K562 (cell line): ENCODE data around the gene FRG2B. TPM values are rescaled to one million over a fixed set of nuclear protein-coding genes. Genes with fewer than 3 reads are reported as not detected.

Experiments
- ATAC-seq: fragments of 200-7000 bp; cut with Tn5 transposase; 3 replicates; pipeline ENCODE4 v1.9.1; 2020; ENCODE audit warnings: moderate library complexity
- BruUV-seq: library from RNA; stranded (reverse); fragments of 400-500 nt; replicated peaks from 2 replicates; lab custom pipeline; 2021; lab: Mats Ljungman, UMichigan
- CTCF ChIA-PET: fragments of 300-600 bp; formaldehyde crosslinking; extraction: SDS; loops from one replicate; lab custom pipeline; 2021; ENCODE audit warnings: low intra/inter-chr PET ratio; lab: Yijun Ruan, JAX
- POLR2A ChIA-PET: fragments of 300-600, 350-650 bp; sonication (Branson Sonifier 250); formaldehyde crosslinking; extraction: SDS; loops from one replicate; lab custom pipeline; 2021; ENCODE audit warnings: antibody characterized with exemption, inconsistent platforms; lab: Yijun Ruan, JAX
- DNase-seq, 4 experiments: peaks; one replicate each; pipeline versions ENCODE4 v3.0.0 to v3.0.0-alpha.2; 2011 to 2018; ENCODE audit warnings: low spot score in 3 of 4, mixed read lengths in 3 of 4; ENCODE audit errors: extremely low read depth in 1 of 4
- FAIRE-seq: peaks from 2 replicates; lab custom pipeline; 2011; peaks lifted over from hg19 to GRCh38; lab: Jason Lieb, UNC
- H2AFZ ChIP-seq: 2 replicates; pipeline ENCODE4 v1.6.0; 2011; ENCODE audit warnings: low read depth, low read length, control low read depth, inconsistent platforms
- H3K27ac ChIP-seq: fragments of 200-600 bp; 3 replicates; pipeline ENCODE4 v1.8.0; 2011; ENCODE audit warnings: low read depth, mild to moderate bottlenecking, control low read depth, inconsistent platforms, low read length, moderate library complexity, mixed read lengths; ENCODE audit errors: extremely low read depth
- H3K27me3 ChIP-seq, 2 experiments: fragments of 300-600 bp in 1 of 2; 2 replicates in 1 of 2; 3 replicates in 1 of 2; pipeline versions ENCODE4 v1.6.0 to v1.8.0; 2011; ENCODE audit warnings: inconsistent platforms in 2 of 2, low read length in 2 of 2, mild to moderate bottlenecking in 1 of 2, mixed read lengths in 1 of 2, moderate library complexity in 1 of 2; ENCODE audit not compliant: control insufficient read depth in 2 of 2, insufficient read depth in 2 of 2
- H3K36me3 ChIP-seq: fragments of 300-600 bp; 3 replicates; pipeline ENCODE4 v1.8.0; 2011; ENCODE audit warnings: mild to moderate bottlenecking, low read length, inconsistent platforms; ENCODE audit not compliant: control insufficient read depth, insufficient read depth
- H3K4me1 ChIP-seq, 2 experiments: fragments of 200-600 bp in 1 of 2; replicated peaks in 1 of 2; 2 replicates in 1 of 2; 3 replicates in 1 of 2; pipeline versions ENCODE4 v1.5.1 to v1.8.0; 2011; ENCODE audit warnings: inconsistent platforms in 2 of 2, low read length in 2 of 2, mild to moderate bottlenecking in 1 of 2, mixed read lengths in 1 of 2, moderate library complexity in 1 of 2; ENCODE audit not compliant: control insufficient read depth in 2 of 2, insufficient read depth in 2 of 2
- H3K4me2 ChIP-seq: 2 replicates; pipeline ENCODE4 v1.6.1; 2011; ENCODE audit warnings: low read length, control low read depth, inconsistent platforms, mixed read lengths; ENCODE audit not compliant: insufficient read depth
- H3K4me3 ChIP-seq: fragments of 200-600 bp; sonication (generic), shearing (Covaris generic); 2 replicates; pipeline ENCODE4 v1.5.1; 2016; ENCODE audit warnings: control low read depth, inconsistent platforms
- H3K79me2 ChIP-seq: fragments of 200-600 bp; 3 replicates; pipeline ENCODE4 v1.8.0; 2011; ENCODE audit warnings: low read length, inconsistent platforms; ENCODE audit not compliant: control insufficient read depth, insufficient read depth
- H3K9ac ChIP-seq, 2 experiments: 2 replicates each; pipeline versions ENCODE4 v1.6.0 to v1.6.1; 2011; ENCODE audit warnings: low read depth in 2 of 2, low read length in 2 of 2, control low read depth in 1 of 2, inconsistent platforms in 1 of 2, mild to moderate bottlenecking in 1 of 2, mixed read lengths in 1 of 2; ENCODE audit not compliant: insufficient read depth in 1 of 2
- H3K9me1 ChIP-seq: one replicate; pipeline ENCODE4 v1.6.0; 2011; ENCODE audit warnings: inconsistent platforms, mild to moderate bottlenecking, low read length, moderate library complexity; ENCODE audit not compliant: control insufficient read depth, insufficient read depth
- H3K9me3 ChIP-seq: replicated peaks from 2 replicates; pipeline ENCODE4 v1.5.1; 2011; ENCODE audit warnings: low read depth, low read length, inconsistent platforms; ENCODE audit not compliant: control insufficient read depth, insufficient read depth
- H4K20me1 ChIP-seq: replicated peaks from 2 replicates; pipeline ENCODE4 v1.6.1; 2011; ENCODE audit warnings: low read length, inconsistent platforms, mixed read lengths; ENCODE audit not compliant: control insufficient read depth, insufficient read depth
- ATF2 ChIP-seq: sonication (generic); formaldehyde crosslinking; IDR thresholded peaks from 2 replicates; pipeline ENCODE4 v1.8.1; 2022; ENCODE audit warnings: missing genetic modification reagents
- CBFA2T3 ChIP-seq: fragments of 450-650 bp; IDR thresholded peaks from 2 replicates; pipeline ENCODE4 v1.6.1; 2017
- CEBPB ChIP-seq: fragments of 450-650 bp; IDR thresholded peaks from 2 replicates; pipeline ENCODE4 v1.6.1; 2016; ENCODE audit warnings: missing genetic modification characterization, missing compliant biosample characterization
- HDAC2 ChIP-seq: fragments of 450-650 bp; IDR thresholded peaks from 2 replicates; pipeline ENCODE4 v1.6.1; 2016; ENCODE audit warnings: mild to moderate bottlenecking
- ILK ChIP-seq: fragments of 450-650 bp; IDR thresholded peaks from 2 replicates; pipeline ENCODE4 v1.6.1; 2016; ENCODE audit warnings: missing genetic modification characterization, low read depth, mild to moderate bottlenecking, missing compliant biosample characterization, moderate library complexity, borderline replicate concordance
- MTA1 ChIP-seq: fragments of 450-650 bp; IDR thresholded peaks from 2 replicates; pipeline ENCODE4 v1.6.1; 2017; ENCODE audit warnings: borderline replicate concordance
- MXI1 ChIP-seq: IDR thresholded peaks from 2 replicates; pipeline ENCODE4 v1.6.1; 2011; ENCODE audit warnings: low read depth, mild to moderate bottlenecking, improper control_type of control experiment, low read length
- NFYB ChIP-seq: IDR thresholded peaks from 2 replicates; pipeline ENCODE4 v1.6.1; 2011; ENCODE audit warnings: mild to moderate bottlenecking, moderate library complexity; ENCODE audit not compliant: insufficient read length; ENCODE audit errors: extremely low read depth
- SMAD2 ChIP-seq: fragments of 150-350 bp; IDR thresholded peaks from 2 replicates; pipeline ENCODE4 v1.6.1; 2014; ENCODE audit warnings: low read depth, mild to moderate bottlenecking, low read length
- ZBED1 ChIP-seq: IDR thresholded peaks from 2 replicates; pipeline ENCODE4 v1.6.1; 2014
- ZNF324 ChIP-seq: fragments of 250-450 bp; sonication (Bioruptor Pico); IDR thresholded peaks from 2 replicates; pipeline ENCODE4 v1.4.0; 2020; ENCODE audit warnings: mild to moderate bottlenecking
- WGBS: fragments of 100-300 bp; shearing (Covaris generic); methylation state at CpG from one replicate; pipeline ENCODE4 v1.1.6; 2016; ENCODE audit warnings: low coverage, mixed read lengths; ENCODE audit not compliant: insufficient coverage; ENCODE audit errors: missing lambda C conversion rate; 5-methylcytosine and 5-hydroxymethylcytosine counted together
- in situ Hi-C: fragments of 300-500 bp; cut with MboI; formaldehyde crosslinking; loops from 4 replicates; pipeline ENCODE4 v1.15.0; 2018; ENCODE audit warnings: inconsistent platforms, mixed read lengths
- intact Hi-C: fragments of 100-400 bp; cut with micrococcal nuclease; formaldehyde crosslinking; loops from 2 replicates; pipeline ENCODE4 v1.14.2; 2022
- polyA plus RNA-seq, 8 experiments: library from polyadenylated mRNA; depleted of rRNA in 4 of 8; stranded (reverse) in 5 of 8; unstranded in 3 of 8; fragments of >200 nt; fragmentation: Nextera tagmentation in 2 of 8; fragmentation: Illumina TruSeq in 1 of 8; extraction: Ambion mirVana in 2 of 8; extraction: Trizol in 1 of 8; gene quantifications; 2 replicates each; pipeline versions ENCODE4 v1.2.1 to v1.2.3, GENCODE V29; 2011 to 2014; ENCODE audit warnings: inconsistent platforms in 1 of 8, missing spikeins in 1 of 8
- total RNA-seq, 7 experiments: library from RNA; depleted of rRNA in 6 of 7; stranded (reverse); fragments of >200 nt in 6 of 7; fragmentation: Illumina TruSeq in 2 of 7; extraction: Trizol in 2 of 7; gene quantifications; 2 replicates each; pipeline versions ENCODE4 v1.2.1 to v1.2.3, GENCODE V29; 2011 to 2021; ENCODE audit warnings: low replicate concordance in 1 of 7
- TF ChIP-seq, protein P1 (sequence below): sonication (generic); formaldehyde crosslinking; IDR thresholded peaks from 2 replicates; pipeline ENCODE4 v1.8.0; 2022; ENCODE audit warnings: mild to moderate bottlenecking, low read depth, missing genetic modification reagents
- TF ChIP-seq, protein P2 (sequence below): fragments of 450-650 bp; IDR thresholded peaks from 2 replicates; pipeline ENCODE4 v1.6.1; 2017; ENCODE audit warnings: antibody characterized with exemption, mild to moderate bottlenecking
- TF ChIP-seq, protein P3 (sequence below): fragments of 250-450 bp; sonication (Bioruptor Pico); IDR thresholded peaks from 2 replicates; pipeline ENCODE4 v1.5.0; 2021
- TF ChIP-seq, protein P4 (sequence below): fragments of 450-650 bp; IDR thresholded peaks from one replicate; pipeline ENCODE4 v1.6.1; 2018; ENCODE audit warnings: mild to moderate bottlenecking, moderate library complexity; ENCODE audit not compliant: partially characterized antibody

FRG2B gene
- total and polyA plus RNA-seq, 9 of the 15 experiments (the other 6 are each of a cell fraction or from before 2014, with no cell fraction given) = not detected

DNA sequence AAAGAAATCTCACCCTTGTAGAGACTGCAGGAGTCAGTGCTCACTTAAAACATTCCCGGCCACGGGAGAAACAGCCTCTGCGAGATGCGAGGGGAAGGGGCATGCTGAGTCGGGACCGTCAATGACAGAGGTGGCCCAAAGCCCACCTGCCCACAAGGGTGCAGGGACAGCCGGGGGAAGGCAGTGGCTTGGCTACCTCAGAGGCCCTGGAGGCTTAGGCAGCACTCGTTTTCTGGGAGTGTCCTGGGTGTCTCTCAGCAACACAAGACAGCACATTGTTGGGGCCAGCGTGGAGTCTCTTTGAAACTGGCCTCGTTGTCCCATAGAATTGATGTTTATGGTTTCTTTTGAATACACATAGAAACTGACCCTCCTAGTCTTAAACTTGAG is 35.6 kb downstream of the FRG2B start:
- no peak for ATAC-seq
- TF ChIP-seq, protein P1, sequence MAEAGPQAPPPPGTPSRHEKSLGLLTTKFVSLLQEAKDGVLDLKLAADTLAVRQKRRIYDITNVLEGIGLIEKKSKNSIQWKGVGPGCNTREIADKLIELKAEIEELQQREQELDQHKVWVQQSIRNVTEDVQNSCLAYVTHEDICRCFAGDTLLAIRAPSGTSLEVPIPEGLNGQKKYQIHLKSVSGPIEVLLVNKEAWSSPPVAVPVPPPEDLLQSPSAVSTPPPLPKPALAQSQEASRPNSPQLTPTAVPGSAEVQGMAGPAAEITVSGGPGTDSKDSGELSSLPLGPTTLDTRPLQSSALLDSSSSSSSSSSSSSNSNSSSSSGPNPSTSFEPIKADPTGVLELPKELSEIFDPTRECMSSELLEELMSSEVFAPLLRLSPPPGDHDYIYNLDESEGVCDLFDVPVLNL = no peak
- TF ChIP-seq ILK (tag) = no peak
- no peak for TF ChIP-seq NFYB
- TF ChIP-seq, protein P2, sequence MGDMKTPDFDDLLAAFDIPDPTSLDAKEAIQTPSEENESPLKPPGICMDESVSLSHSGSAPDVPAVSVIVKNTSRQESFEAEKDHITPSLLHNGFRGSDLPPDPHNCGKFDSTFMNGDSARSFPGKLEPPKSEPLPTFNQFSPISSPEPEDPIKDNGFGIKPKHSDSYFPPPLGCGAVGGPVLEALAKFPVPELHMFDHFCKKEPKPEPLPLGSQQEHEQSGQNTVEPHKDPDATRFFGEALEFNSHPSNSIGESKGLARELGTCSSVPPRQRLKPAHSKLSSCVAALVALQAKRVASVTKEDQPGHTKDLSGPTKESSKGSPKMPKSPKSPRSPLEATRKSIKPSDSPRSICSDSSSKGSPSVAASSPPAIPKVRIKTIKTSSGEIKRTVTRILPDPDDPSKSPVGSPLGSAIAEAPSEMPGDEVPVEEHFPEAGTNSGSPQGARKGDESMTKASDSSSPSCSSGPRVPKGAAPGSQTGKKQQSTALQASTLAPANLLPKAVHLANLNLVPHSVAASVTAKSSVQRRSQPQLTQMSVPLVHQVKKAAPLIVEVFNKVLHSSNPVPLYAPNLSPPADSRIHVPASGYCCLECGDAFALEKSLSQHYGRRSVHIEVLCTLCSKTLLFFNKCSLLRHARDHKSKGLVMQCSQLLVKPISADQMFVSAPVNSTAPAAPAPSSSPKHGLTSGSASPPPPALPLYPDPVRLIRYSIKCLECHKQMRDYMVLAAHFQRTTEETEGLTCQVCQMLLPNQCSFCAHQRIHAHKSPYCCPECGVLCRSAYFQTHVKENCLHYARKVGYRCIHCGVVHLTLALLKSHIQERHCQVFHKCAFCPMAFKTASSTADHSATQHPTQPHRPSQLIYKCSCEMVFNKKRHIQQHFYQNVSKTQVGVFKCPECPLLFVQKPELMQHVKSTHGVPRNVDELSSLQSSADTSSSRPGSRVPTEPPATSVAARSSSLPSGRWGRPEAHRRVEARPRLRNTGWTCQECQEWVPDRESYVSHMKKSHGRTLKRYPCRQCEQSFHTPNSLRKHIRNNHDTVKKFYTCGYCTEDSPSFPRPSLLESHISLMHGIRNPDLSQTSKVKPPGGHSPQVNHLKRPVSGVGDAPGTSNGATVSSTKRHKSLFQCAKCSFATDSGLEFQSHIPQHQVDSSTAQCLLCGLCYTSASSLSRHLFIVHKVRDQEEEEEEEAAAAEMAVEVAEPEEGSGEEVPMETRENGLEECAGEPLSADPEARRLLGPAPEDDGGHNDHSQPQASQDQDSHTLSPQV = no peak
- no peak for TF ChIP-seq ZNF324 (CRISPR knock-in tag)
- TF ChIP-seq CEBPB = no peak
- TF ChIP-seq CBFA2T3 = no peak
- no peak for TF ChIP-seq MTA1
- TF ChIP-seq MXI1 = no peak
- no peak for TF ChIP-seq ATF2 (CRISPR knock-in tag)
- TF ChIP-seq, protein P3, sequence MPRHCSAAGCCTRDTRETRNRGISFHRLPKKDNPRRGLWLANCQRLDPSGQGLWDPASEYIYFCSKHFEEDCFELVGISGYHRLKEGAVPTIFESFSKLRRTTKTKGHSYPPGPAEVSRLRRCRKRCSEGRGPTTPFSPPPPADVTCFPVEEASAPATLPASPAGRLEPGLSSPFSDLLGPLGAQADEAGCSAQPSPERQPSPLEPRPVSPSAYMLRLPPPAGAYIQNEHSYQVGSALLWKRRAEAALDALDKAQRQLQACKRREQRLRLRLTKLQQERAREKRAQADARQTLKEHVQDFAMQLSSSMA (CRISPR knock-in tag) = no peak
- no peak for TF ChIP-seq HDAC2
- no peak for TF ChIP-seq SMAD2
- TF ChIP-seq, protein P4, sequence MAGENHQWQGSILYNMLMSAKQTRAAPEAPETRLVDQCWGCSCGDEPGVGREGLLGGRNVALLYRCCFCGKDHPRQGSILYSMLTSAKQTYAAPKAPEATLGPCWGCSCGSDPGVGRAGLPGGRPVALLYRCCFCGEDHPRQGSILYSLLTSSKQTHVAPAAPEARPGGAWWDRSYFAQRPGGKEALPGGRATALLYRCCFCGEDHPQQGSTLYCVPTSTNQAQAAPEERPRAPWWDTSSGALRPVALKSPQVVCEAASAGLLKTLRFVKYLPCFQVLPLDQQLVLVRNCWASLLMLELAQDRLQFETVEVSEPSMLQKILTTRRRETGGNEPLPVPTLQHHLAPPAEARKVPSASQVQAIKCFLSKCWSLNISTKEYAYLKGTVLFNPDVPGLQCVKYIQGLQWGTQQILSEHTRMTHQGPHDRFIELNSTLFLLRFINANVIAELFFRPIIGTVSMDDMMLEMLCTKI = no peak
- TF ChIP-seq ZBED1 = no peak

More for the DNA sequence above, 35.6 kb downstream of the FRG2B start:
- POLR2A ChIA-PET = no interaction called here
- no peak overlapping the region for H3K27ac ChIP-seq
- no peak overlapping the region for H3K4me2 ChIP-seq
- H2AFZ ChIP-seq = no peak overlapping the region
- H3K9ac ChIP-seq = no peak overlapping the region
- H3K9me1 ChIP-seq = no peaks in the 10 kb centered on the region
- H3K79me2 ChIP-seq = no peaks in the 10 kb centered on the region
- CTCF ChIA-PET = no interaction called here
- H3K4me3 ChIP-seq = no peak overlapping the region
- no peaks in the 10 kb centered on the region for H3K36me3 ChIP-seq
- FAIRE-seq (no peak), DNase-seq (no peak)
- no peaks in the 10 kb centered on the region for H3K27me3 ChIP-seq
- H4K20me1 ChIP-seq = no peaks in the 10 kb centered on the region
- no TSS peak for BruUV-seq
- in situ Hi-C loops = no loop called here
- no peaks in the 10 kb centered on the region for H3K4me1 ChIP-seq
- 2% methylated on average over 7 of the region's 10 CpGs for WGBS
- H3K9me3 ChIP-seq = no peaks in the 10 kb centered on the region
- intact Hi-C loops = no loop called here
